Heart left ventricle (tissue), 13 donors: ENCODE results near the gene DNAJC8.

ENCODE experiments used
- CTCF ChIP-seq, 12 donors: fragments of 200-600 bp; sonication (generic) in 4 of 12; IDR thresholded peaks; one replicate each; pipeline versions ENCODE4 v1.5.0 to v1.8.0; 2018 to 2022; ENCODE audit warnings: antibody characterized with exemption in 12 of 12, mild to moderate bottlenecking in 5 of 12
- POLR2A ChIP-seq, 2 donors: fragments of 450-650 bp; IDR thresholded peaks; one replicate each; pipeline ENCODE4 v1.6.1; 2017; ENCODE audit warnings: antibody characterized with exemption in 2 of 2, mild to moderate bottlenecking in 2 of 2, moderate library complexity in 2 of 2
- donor health status: ischemic (EF 13 %, LVEDD 7.1; RV severe dilation, severe dysfunction).
- donor health status: DM: no; HTN: yes; CAD: no.
- donor health status: DM: no; HTN: no; CAD: no.
- donor health status: ischemic (EF 25% LVEDD 6.9; RV normal size, moderate dysfunction).
- donor health status: ischemic (EF 25% LVEDD 5.7; RV mildly dilated, moderate dysfunction).
- donor health status: ischemic (EF 35%, LVEDD 5.7; RV mildly dilated, moderate dysfunction).
- donor health status: nonischemic (EF 11% LVEDD 7.7; RV severe dilation, severe dysfunction).
- donor health status: DM: yes; HTN: yes; CAD: no.
- donor health status: PGD.
- donor health status: ischemic (EF 29% LVEDD 5.4; RV normal size, mild dysfunction).
- donor health status: nonischemic (EF 23%, LVEDD 6.1; RV moderate dilation, normal function).

- TF ChIP-seq POLR2A (IDR thresholded peaks at IDR 0.05) = no peak
- TF ChIP-seq CTCF (IDR thresholded peaks at IDR 0.05) = no peak
Measured at GRCh38 chr1:28199328-28200233, 33.2 kb downstream of the DNAJC8 start.
